Measurements from ENCODE around the gene TBC1D25.

DNA sequence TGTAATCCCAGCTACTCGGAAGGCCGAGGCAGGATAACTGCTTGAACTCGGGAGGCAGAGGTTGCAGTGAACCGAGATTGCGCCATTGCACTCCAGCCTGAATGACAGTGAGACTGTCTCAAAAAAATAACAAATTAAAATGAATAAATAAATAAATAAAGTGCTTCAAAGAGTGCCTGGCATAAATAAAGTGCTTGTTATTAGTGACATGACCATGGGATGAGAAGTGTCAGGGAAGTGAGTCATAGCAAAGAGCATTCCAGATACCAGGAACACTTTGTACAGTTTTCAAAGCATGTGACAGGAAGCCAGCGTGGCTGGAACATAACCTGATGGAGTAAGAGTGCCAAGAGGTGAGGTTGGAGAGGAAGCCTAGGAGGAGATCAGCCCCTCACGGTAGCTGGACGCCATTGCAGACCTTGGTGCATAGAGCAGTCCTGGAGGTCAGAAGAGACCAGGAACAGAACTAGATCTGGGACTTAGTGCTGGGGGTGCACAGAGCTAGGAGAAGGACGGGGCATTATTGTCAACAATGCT is 51.8 kb downstream of the TBC1D25 start:
- TF ChIP-seq CTCF (IDR thresholded peaks at IDR 0.05; ENCODE audit: low read length) (no peak), EZH2 (IDR thresholded peaks at IDR 0.05; ENCODE audit: borderline replicate concordance, low read length) (no peak)
